Islet of Langerhans (tissue), 1 donor: ENCODE data around the gene PROCR.
"Not testable (repeated sequence)": the region's sequence is repeated elsewhere in the genome, so short reads cannot be mapped to it uniquely, and the experiment has no call there.

Experiments used
- FAIRE-seq: peaks from one replicate; lab custom pipeline; 2011; peaks lifted over from hg19 to GRCh38; lab: Jason Lieb, UNC

Gene PROCR

DNA sequence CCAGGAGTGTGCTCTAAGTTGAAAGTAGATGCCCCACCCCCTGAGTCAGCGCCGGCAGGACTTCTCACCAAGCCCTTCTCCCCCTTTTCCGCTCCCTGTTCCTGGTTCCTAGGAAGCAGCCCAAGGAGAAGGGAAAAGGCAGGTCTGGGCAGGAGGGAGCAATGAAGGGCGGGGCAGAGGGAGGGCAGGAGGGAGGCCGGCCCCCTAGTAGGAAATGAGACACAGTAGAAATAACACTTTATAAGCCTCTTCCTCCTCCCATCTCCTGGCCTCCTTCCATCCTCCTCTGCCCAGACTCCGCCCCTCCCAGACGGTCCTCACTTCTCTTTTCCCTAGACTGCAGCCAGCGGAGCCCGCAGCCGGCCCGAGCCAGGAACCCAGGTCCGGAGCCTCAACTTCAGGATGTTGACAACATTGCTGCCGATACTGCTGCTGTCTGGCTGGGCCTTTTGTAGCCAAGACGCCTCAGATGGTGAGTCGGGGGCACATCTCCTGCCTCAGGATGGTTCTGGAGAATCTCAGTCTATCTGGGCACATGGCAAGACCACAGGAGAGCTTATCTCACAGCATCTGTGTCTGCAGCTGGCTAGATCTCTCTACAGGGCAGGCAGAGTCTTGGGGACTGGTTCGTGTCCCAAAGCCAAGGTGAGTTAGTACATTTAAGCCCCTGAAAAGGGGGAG lies at the start of gene PROCR:
TSS of gene PROCR (plus strand) at position 320 of the 681 bp plus-strand sequence. CDS start at position 403, 83 bp downstream.
- FAIRE-seq = no peak

GRCh38 chr20:35122756-35123405 lies 49.0 kb upstream of the PROCR start:
- no peak for FAIRE-seq

DNA sequence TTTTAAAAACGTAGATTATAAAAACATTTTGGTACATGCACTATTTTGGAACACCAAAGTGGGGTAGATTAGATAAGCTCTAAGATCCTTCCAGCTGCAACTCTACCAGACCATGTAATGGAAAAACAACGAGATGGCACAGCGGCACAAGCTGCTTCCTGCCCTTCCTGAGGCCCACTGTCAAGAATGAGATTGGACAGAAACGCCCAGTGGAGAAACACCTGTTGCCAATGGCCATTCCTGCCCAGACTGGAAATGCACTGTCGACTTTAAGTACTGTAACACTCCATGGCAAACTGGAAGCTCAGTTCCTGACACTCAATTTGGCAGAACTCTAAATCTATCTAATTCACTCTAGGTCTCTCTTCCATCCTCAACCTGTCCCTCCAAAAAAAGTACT lies 46.1 kb upstream of the PROCR start:
- FAIRE-seq = no peak

DNA sequence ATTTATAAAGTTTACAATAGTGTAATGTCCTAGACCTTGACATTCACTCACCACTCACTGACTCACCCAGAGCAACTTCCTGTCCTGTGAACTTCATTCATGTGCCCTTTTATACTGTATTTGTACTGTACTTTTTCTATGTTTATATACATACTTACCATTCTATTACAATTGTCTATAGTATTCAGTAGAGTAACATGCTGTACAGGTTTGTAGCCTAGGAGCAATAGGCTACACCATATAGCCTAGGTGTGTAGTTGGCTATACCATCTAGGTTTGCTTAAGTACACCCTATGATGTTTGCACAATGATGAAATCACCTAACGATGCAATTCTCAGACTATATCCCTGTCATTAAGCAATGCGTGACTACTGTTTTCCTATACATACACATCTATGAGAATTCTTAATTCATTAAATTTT lies 42.2 kb upstream of the PROCR start:
- FAIRE-seq = no peak

- no peak for FAIRE-seq
These were observed 39.9 kb upstream of the PROCR start for GRCh38 chr20:35131934-35132333.

DNA sequence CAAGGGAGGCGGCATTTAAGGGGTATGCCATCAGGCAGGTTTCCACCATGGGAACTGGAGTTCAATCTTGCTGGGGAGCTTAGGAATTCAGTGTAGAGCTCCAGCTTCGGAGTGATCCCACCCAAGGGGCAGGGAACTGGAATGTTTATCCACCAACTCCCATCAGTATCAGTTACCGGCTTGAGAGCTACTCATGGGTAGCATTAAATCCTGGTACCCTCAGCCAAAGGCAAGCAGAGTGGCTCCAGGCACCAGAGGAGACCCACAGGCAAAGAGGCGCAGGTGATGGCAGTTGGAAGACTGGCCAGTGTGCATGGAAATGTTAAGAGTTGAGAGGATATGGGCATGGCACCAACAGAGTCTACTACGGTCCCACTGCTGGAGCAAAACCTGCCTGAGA lies 38.8 kb upstream of the PROCR start:
- FAIRE-seq = no peak

DNA sequence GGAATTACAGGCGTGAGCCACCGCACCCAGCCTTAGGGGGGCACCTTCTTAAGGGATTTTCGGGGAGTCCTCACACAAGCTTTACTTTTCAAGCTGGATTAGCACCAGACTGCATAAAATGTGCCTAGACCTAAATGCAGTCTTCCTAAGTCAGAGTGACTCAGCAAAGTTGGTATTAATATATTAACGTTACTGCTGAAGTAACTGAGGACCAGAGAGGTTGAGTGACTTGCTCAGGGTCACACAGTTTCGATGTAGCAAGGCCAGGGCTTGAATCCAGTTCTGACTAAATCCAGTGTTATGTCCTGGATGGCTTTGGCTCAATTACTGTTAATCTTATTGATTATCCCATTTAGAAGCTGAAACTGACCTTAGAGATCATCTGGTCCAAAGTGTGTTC lies 38.1 kb upstream of the PROCR start:
- FAIRE-seq = no peak

- no peak for FAIRE-seq
These were observed 37.4 kb upstream of the PROCR start for GRCh38 chr20:35134472-35134871.

- no peak for FAIRE-seq
These were observed 37.0 kb upstream of the PROCR start for GRCh38 chr20:35134880-35135279.

- no peak for FAIRE-seq
These were observed 35.8 kb upstream of the PROCR start for GRCh38 chr20:35135867-35136586.

- no peak for FAIRE-seq
These were observed 27.2 kb upstream of the PROCR start for GRCh38 chr20:35144694-35145093.

DNA sequence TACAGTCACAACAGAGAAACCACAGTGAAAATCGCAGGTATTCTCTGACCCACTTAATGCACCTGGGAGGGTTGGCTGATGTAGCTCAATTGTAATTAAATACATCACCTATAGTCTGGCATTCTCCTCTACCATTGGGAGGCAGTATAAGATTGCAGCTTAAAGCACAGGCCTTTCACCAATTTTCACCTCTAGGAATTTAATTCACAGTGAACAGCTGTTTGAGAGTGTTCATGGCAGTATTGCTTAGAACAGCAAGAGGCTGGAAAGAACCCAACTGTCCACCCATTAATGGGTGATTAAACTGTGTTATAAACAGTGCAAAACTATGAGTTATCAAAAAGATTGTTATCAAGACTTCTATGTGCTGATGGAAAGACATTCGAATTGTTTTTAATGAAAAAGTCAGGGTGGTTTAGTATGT lies 26.7 kb upstream of the PROCR start:
- FAIRE-seq = peak; percentile 85

DNA sequence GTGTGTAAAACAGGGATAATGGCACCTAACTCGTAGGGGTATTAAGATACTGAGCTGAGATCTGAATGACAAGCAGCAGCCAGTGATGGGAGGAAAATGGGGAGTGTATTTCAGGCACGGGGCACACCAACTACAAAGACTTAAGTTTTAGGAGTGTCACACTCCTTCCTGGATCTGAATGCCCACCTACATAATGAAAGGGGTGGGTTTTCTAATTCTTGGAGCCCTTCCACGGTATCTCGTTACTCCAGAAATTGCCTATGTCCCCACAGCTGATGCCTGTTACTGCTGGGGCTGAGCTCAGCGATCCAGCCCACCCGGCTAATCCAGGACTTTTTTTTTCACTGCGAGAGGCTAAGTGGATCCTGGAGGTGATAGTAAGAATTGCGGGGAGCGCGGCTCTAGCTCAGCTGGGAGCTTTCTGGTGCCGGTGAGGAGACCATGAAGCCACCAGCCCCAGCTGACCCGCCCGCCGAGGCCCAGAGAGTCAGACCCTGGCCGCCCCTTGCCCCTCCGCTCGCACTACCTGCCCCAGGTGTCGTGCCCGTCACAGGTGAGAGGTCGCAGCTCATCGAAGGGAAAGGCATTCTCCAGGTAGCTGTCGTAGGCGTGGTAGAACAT lies 25.5 kb upstream of the PROCR start:
- FAIRE-seq = no peak

- no peak for FAIRE-seq
These were observed 24.8 kb upstream of the PROCR start, which contains the start of gene EDEM2 for GRCh38 chr20:35146920-35147574. Gene EDEM2, minus strand, starts transcription at chr20:35147336. Its CDS starts 78 bp downstream, at chr20:35147258.

DNA sequence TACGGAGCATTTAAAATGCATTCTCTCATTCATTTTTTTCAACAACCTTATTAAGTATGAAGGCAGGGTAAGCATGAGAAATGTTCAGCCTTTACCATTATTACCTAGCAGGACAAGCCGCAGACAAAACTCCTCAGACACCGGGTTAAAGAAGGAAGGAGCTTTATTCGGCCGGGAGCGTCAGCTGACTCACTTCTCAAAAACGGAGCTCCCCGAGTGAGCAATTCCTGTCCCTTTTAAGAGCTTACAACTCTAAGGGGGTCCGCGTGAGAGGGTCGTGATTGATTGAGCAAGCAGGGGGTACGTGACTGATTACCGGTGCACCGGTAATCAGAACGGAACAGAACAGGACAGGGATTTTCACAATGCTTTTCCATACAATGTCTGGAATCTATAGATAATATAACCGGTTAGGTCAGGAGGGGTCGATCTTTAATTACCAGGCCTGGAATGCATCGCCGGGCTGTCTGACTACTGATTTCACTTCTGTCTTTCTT lies 24.2 kb upstream of the PROCR start:
- not testable (repeated sequence) for FAIRE-seq

GRCh38 chr20:35150846-35151579 lies 20.9 kb upstream of the PROCR start:
- FAIRE-seq = no peak

DNA sequence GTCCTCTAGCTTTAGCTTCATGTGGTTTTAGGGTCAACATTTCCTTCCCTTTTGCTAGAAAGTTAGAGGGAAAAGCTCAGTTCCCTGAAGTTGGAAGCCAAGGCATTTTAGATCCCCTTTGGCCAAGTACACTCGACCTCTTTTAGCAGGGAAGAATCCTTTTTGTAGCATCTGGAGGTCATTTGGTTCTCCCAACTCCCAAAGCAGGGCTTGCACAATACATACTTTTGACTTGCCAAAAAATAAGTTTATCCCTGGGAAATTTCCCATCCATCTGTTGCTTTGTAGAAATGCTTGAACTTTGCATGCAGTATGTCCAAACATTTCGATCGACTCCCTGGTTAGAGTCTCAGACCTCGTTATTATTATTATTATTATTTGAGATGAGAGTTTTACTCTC lies 20.1 kb upstream of the PROCR start:
- no peak for FAIRE-seq

DNA sequence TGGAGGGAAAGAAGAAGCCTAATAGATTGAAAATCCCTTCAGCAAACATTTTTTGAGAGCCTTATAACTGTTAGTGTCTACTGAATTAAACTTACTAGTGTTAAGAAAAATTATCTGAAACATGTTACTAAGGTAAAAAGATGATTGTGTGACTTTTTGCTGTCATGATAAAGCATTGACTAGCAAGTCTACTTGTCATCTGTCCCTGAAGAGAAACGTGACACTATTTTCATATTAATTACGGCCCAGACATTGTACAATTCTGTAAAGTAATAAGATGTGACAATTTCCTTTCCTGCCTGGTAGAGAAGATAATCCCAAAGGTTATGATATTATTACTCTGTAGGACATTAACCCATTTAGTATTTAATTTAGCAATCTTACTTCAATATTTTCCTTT lies 15.9 kb upstream of the PROCR start:
- no peak for FAIRE-seq

- FAIRE-seq = no peak
These were observed 14.9 kb upstream of the PROCR start for GRCh38 chr20:35156978-35157377.

- FAIRE-seq = not testable (repeated sequence)
These were observed 11.5 kb upstream of the PROCR start for GRCh38 chr20:35160341-35160740.

DNA sequence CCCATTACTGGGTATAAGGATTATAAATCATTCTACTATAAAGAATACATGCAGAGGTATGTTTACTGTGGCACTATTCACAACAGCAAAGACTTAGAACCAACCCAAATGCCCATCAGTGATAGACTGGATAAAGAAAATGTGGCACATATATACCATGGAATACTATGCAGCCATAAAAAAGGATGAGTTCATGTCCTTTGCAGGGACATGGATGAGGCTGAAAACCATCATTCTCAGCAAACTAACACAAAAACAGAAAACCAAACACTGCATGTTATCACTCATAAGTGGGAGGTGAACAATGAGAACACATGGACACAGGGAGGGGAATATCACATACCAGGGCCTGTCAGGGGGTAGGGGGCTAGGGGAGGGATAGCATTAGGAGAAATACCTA lies 7.3 kb upstream of the PROCR start:
- FAIRE-seq = not testable (repeated sequence)
